Measurements from ENCODE around the gene COL4A3.

DNA sequence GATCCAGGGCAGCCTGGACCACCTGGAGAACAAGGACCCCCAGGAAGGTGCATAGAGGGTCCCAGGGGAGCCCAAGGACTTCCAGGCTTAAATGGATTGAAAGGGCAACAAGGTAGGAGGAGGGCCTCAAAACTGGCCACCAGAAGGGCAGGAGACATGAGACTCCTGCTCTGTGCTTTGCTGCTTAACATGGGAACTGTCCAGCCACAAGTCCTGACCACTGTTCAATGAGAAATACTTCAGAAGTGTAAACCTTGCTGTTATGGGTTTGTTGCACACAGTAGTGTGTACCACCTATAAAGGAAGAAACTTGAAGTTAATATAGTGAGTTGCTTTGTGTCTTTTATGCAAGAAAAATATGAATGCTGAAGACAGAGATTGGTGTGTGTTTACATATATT lies 116.5 kb downstream of the COL4A3 start:
- TF ChIP-seq, protein P1, sequence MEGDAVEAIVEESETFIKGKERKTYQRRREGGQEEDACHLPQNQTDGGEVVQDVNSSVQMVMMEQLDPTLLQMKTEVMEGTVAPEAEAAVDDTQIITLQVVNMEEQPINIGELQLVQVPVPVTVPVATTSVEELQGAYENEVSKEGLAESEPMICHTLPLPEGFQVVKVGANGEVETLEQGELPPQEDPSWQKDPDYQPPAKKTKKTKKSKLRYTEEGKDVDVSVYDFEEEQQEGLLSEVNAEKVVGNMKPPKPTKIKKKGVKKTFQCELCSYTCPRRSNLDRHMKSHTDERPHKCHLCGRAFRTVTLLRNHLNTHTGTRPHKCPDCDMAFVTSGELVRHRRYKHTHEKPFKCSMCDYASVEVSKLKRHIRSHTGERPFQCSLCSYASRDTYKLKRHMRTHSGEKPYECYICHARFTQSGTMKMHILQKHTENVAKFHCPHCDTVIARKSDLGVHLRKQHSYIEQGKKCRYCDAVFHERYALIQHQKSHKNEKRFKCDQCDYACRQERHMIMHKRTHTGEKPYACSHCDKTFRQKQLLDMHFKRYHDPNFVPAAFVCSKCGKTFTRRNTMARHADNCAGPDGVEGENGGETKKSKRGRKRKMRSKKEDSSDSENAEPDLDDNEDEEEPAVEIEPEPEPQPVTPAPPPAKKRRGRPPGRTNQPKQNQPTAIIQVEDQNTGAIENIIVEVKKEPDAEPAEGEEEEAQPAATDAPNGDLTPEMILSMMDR (IDR thresholded peaks at IDR 0.05) = no peak
- no peak for TF ChIP-seq POLR2A (IDR thresholded peaks at IDR 0.05)

Data from thyroid gland (tissue), 4 donors.